WTC11 (cell line): ENCODE results near the gene ANGPTL1. TPM values are rescaled to one million over a fixed set of nuclear protein-coding genes. Genes with fewer than 3 reads are reported as not detected.

ENCODE experiments used
- ATAC-seq: fragments of 200-7000 bp; cut with Tn5 transposase; 2 replicates; pipeline ENCODE4 v1.10.0; 2021; ENCODE audit warnings: mild to moderate bottlenecking, moderate library complexity
- CTCF ChIA-PET: fragments of 300-600 bp; sonication (Branson Sonifier 250); formaldehyde crosslinking; loops from one replicate; lab custom pipeline; 2021; ENCODE audit warnings: antibody characterized with exemption; lab: Charles Lee
- POLR2A ChIA-PET: fragments of 350-600 bp; sonication (Branson Sonifier 250); formaldehyde crosslinking; loops from one replicate; lab custom pipeline; 2021; ENCODE audit warnings: antibody characterized with exemption; lab: Charles Lee
- DNase-seq: peaks from one replicate; pipeline ENCODE4 v3.0.0; 2021; ENCODE audit warnings: low spot score
- H3K27ac Mint-ChIP-seq: 2 replicates; pipeline ENCODE4 v1.8.0; 2021; ENCODE audit warnings: mixed read lengths
- H3K27me3 Mint-ChIP-seq: 2 replicates; pipeline ENCODE4 v1.8.0; 2021; ENCODE audit warnings: low read depth, mild to moderate bottlenecking, moderate library complexity, mixed read lengths
- H3K36me3 Mint-ChIP-seq: 2 replicates; pipeline ENCODE4 v1.8.0; 2021; ENCODE audit warnings: mixed read lengths
- H3K4me1 Mint-ChIP-seq: 2 replicates; pipeline ENCODE4 v1.8.0; 2022; ENCODE audit warnings: mixed read lengths
- H3K4me3 Mint-ChIP-seq: 2 replicates; pipeline ENCODE4 v1.8.0; 2021; ENCODE audit warnings: mild to moderate bottlenecking, moderate library complexity, mixed read lengths
- H3K9me3 Mint-ChIP-seq: 2 replicates; pipeline ENCODE4 v1.8.0; 2021; ENCODE audit warnings: mixed read lengths
- E2F5 ChIP-seq: sonication (generic); formaldehyde crosslinking; IDR thresholded peaks from 2 replicates; pipeline ENCODE4 v1.8.1; 2022; ENCODE audit warnings: mild to moderate bottlenecking, moderate library complexity, missing genetic modification reagents
- ELF4 ChIP-seq: sonication (generic); formaldehyde crosslinking; IDR thresholded peaks from 2 replicates; pipeline ENCODE4 v1.8.1; 2022; ENCODE audit warnings: low read depth, mild to moderate bottlenecking, moderate library complexity, missing genetic modification reagents
- EMX1 ChIP-seq: fragments of 250-450 bp; sonication (Bioruptor Pico); IDR thresholded peaks from 2 replicates; pipeline ENCODE4 v1.8.0; 2021; ENCODE audit warnings: mild to moderate bottlenecking
- GTF2I ChIP-seq: fragments of 250-450 bp; sonication (Bioruptor Pico); conservative IDR thresholded peaks from 2 replicates; pipeline ENCODE4 v1.4.0; 2021; ENCODE audit warnings: mild to moderate bottlenecking
- HMGA2 ChIP-seq: fragments of 250-450 bp; sonication (Bioruptor Pico); IDR thresholded peaks from 2 replicates; pipeline ENCODE4 v1.4.0; 2021; ENCODE audit warnings: mild to moderate bottlenecking, moderate library complexity
- MLX ChIP-seq: sonication (generic); formaldehyde crosslinking; IDR thresholded peaks from 2 replicates; pipeline ENCODE4 v1.8.1; 2023; ENCODE audit warnings: mild to moderate bottlenecking, missing genetic modification reagents, moderate library complexity
- NR2C2 ChIP-seq: sonication (generic); formaldehyde crosslinking; IDR thresholded peaks from 2 replicates; pipeline ENCODE4 v1.8.0; 2022; ENCODE audit warnings: mild to moderate bottlenecking, missing genetic modification reagents
- OVOL2 ChIP-seq: fragments of 250-450 bp; sonication (Bioruptor Pico); IDR thresholded peaks from 2 replicates; pipeline ENCODE4 v1.9.0; 2021; ENCODE audit warnings: mild to moderate bottlenecking, borderline replicate concordance
- TCF7 ChIP-seq: sonication (generic); formaldehyde crosslinking; IDR thresholded peaks from 2 replicates; pipeline ENCODE4 v1.8.0; 2022; ENCODE audit warnings: mild to moderate bottlenecking, low read depth, missing genetic modification reagents, moderate library complexity
- TEAD4 ChIP-seq: sonication (generic); formaldehyde crosslinking; IDR thresholded peaks from 2 replicates; pipeline ENCODE4 v1.8.0; 2022; ENCODE audit warnings: mild to moderate bottlenecking, missing genetic modification reagents
- TP53 ChIP-seq: sonication (generic); formaldehyde crosslinking; IDR thresholded peaks from 2 replicates; pipeline ENCODE4 v1.8.1; 2023; ENCODE audit warnings: mild to moderate bottlenecking, missing genetic modification reagents
- ZNF416 ChIP-seq: fragments of 250-450 bp; sonication (Bioruptor Pico); IDR thresholded peaks from 2 replicates; pipeline ENCODE4 v1.9.0; 2021; ENCODE audit warnings: mild to moderate bottlenecking, inconsistent platforms
- ZSCAN18 ChIP-seq: fragments of 250-450 bp; sonication (Bioruptor Pico); IDR thresholded peaks from 2 replicates; pipeline ENCODE4 v2.1.2; 2022; ENCODE audit warnings: mild to moderate bottlenecking, moderate library complexity
- total RNA-seq: library from RNA; stranded (reverse); gene quantifications from 3 replicates; pipeline ENCODE4 v1.2.3, GENCODE V29; 2021
- TF ChIP-seq, protein P1 (sequence below): sonication (generic); formaldehyde crosslinking; IDR thresholded peaks from 2 replicates; pipeline ENCODE4 v1.8.0; 2022; ENCODE audit warnings: missing genetic modification reagents
- TF ChIP-seq, protein P2 (sequence below): sonication (generic); formaldehyde crosslinking; IDR thresholded peaks from 2 replicates; pipeline ENCODE4 v1.8.1; 2022; ENCODE audit warnings: low read depth, mild to moderate bottlenecking, moderate library complexity, missing genetic modification reagents, borderline replicate concordance
- TF ChIP-seq, protein P3 (sequence below): sonication (generic); formaldehyde crosslinking; IDR thresholded peaks from 2 replicates; pipeline ENCODE4 v1.8.1; 2022; ENCODE audit warnings: missing genetic modification reagents, borderline replicate concordance
- TF ChIP-seq, protein P4 (sequence below): sonication (generic); formaldehyde crosslinking; IDR thresholded peaks from 2 replicates; pipeline ENCODE4 v1.8.0; 2023; ENCODE audit warnings: missing genetic modification reagents
- TF ChIP-seq, protein P5 (sequence below): sonication (generic); formaldehyde crosslinking; IDR thresholded peaks from 2 replicates; pipeline ENCODE4 v1.8.0; 2023; ENCODE audit warnings: missing genetic modification reagents, mild to moderate bottlenecking, borderline replicate concordance
- TF ChIP-seq, protein P6 (sequence below): fragments of 250-450 bp; sonication (Bioruptor Pico); conservative IDR thresholded peaks from 2 replicates; pipeline ENCODE4 v1.9.0; 2021; ENCODE audit warnings: mild to moderate bottlenecking

The ANGPTL1 gene
- total RNA-seq, 1 experiment from 2014 or later, result not detected

- TF ChIP-seq ZNF416 (CRISPR knock-in tag) (no peak), TEAD4 (CRISPR knock-in tag) (no peak), ELF4 (no peak), TCF7 (no peak), GTF2I (no peak)
- TF ChIP-seq, protein P1, sequence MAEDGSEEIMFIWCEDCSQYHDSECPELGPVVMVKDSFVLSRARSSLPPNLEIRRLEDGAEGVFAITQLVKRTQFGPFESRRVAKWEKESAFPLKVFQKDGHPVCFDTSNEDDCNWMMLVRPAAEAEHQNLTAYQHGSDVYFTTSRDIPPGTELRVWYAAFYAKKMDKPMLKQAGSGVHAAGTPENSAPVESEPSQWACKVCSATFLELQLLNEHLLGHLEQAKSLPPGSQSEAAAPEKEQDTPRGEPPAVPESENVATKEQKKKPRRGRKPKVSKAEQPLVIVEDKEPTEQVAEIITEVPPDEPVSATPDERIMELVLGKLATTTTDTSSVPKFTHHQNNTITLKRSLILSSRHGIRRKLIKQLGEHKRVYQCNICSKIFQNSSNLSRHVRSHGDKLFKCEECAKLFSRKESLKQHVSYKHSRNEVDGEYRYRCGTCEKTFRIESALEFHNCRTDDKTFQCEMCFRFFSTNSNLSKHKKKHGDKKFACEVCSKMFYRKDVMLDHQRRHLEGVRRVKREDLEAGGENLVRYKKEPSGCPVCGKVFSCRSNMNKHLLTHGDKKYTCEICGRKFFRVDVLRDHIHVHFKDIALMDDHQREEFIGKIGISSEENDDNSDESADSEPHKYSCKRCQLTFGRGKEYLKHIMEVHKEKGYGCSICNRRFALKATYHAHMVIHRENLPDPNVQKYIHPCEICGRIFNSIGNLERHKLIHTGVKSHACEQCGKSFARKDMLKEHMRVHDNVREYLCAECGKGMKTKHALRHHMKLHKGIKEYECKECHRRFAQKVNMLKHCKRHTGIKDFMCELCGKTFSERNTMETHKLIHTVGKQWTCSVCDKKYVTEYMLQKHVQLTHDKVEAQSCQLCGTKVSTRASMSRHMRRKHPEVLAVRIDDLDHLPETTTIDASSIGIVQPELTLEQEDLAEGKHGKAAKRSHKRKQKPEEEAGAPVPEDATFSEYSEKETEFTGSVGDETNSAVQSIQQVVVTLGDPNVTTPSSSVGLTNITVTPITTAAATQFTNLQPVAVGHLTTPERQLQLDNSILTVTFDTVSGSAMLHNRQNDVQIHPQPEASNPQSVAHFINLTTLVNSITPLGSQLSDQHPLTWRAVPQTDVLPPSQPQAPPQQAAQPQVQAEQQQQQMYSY (CRISPR knock-in tag), result no peak
- TF ChIP-seq, protein P2, sequence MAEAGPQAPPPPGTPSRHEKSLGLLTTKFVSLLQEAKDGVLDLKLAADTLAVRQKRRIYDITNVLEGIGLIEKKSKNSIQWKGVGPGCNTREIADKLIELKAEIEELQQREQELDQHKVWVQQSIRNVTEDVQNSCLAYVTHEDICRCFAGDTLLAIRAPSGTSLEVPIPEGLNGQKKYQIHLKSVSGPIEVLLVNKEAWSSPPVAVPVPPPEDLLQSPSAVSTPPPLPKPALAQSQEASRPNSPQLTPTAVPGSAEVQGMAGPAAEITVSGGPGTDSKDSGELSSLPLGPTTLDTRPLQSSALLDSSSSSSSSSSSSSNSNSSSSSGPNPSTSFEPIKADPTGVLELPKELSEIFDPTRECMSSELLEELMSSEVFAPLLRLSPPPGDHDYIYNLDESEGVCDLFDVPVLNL (CRISPR knock-in tag), result no peak
- TF ChIP-seq, protein P3, sequence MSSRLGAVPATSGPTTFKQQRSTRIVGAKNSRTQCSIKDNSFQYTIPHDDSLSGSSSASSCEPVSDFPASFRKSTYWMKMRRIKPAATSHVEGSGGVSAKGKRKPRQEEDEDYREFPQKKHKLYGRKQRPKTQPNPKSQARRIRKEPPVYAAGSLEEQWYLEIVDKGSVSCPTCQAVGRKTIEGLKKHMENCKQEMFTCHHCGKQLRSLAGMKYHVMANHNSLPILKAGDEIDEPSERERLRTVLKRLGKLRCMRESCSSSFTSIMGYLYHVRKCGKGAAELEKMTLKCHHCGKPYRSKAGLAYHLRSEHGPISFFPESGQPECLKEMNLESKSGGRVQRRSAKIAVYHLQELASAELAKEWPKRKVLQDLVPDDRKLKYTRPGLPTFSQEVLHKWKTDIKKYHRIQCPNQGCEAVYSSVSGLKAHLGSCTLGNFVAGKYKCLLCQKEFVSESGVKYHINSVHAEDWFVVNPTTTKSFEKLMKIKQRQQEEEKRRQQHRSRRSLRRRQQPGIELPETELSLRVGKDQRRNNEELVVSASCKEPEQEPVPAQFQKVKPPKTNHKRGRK (CRISPR knock-in tag), result no peak
Measured at GRCh38 chr1:178867670-178868069, 3.2 kb downstream of the ANGPTL1 start (continued).

GRCh38 chr1:178864326-178864725 lies 6.6 kb downstream of the ANGPTL1 start:
- Mint-ChIP-seq H3K27me3 (no peaks in the 10 kb centered on the region), H3K27ac (no peak overlapping the region)
- ATAC-seq, result no peak
- TF ChIP-seq HMGA2 (no peak), ZSCAN18 (no peak), ELF4 (no peak), E2F5 (CRISPR knock-in tag) (no peak), NR2C2 (CRISPR knock-in tag) (no peak), GTF2I (no peak), TP53 (CRISPR knock-in tag) (no peak), OVOL2 (CRISPR knock-in tag) (no peak), MLX (CRISPR knock-in tag) (no peak), EMX1 (CRISPR knock-in tag) (no peak)
- TF ChIP-seq, protein P4, sequence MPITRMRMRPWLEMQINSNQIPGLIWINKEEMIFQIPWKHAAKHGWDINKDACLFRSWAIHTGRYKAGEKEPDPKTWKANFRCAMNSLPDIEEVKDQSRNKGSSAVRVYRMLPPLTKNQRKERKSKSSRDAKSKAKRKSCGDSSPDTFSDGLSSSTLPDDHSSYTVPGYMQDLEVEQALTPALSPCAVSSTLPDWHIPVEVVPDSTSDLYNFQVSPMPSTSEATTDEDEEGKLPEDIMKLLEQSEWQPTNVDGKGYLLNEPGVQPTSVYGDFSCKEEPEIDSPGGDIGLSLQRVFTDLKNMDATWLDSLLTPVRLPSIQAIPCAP (CRISPR knock-in tag), result no peak
- TF ChIP-seq, protein P5, sequence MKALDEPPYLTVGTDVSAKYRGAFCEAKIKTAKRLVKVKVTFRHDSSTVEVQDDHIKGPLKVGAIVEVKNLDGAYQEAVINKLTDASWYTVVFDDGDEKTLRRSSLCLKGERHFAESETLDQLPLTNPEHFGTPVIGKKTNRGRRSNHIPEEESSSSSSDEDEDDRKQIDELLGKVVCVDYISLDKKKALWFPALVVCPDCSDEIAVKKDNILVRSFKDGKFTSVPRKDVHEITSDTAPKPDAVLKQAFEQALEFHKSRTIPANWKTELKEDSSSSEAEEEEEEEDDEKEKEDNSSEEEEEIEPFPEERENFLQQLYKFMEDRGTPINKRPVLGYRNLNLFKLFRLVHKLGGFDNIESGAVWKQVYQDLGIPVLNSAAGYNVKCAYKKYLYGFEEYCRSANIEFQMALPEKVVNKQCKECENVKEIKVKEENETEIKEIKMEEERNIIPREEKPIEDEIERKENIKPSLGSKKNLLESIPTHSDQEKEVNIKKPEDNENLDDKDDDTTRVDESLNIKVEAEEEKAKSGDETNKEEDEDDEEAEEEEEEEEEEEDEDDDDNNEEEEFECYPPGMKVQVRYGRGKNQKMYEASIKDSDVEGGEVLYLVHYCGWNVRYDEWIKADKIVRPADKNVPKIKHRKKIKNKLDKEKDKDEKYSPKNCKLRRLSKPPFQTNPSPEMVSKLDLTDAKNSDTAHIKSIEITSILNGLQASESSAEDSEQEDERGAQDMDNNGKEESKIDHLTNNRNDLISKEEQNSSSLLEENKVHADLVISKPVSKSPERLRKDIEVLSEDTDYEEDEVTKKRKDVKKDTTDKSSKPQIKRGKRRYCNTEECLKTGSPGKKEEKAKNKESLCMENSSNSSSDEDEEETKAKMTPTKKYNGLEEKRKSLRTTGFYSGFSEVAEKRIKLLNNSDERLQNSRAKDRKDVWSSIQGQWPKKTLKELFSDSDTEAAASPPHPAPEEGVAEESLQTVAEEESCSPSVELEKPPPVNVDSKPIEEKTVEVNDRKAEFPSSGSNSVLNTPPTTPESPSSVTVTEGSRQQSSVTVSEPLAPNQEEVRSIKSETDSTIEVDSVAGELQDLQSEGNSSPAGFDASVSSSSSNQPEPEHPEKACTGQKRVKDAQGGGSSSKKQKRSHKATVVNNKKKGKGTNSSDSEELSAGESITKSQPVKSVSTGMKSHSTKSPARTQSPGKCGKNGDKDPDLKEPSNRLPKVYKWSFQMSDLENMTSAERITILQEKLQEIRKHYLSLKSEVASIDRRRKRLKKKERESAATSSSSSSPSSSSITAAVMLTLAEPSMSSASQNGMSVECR (CRISPR knock-in tag), result no peak
- TF ChIP-seq, protein P6, sequence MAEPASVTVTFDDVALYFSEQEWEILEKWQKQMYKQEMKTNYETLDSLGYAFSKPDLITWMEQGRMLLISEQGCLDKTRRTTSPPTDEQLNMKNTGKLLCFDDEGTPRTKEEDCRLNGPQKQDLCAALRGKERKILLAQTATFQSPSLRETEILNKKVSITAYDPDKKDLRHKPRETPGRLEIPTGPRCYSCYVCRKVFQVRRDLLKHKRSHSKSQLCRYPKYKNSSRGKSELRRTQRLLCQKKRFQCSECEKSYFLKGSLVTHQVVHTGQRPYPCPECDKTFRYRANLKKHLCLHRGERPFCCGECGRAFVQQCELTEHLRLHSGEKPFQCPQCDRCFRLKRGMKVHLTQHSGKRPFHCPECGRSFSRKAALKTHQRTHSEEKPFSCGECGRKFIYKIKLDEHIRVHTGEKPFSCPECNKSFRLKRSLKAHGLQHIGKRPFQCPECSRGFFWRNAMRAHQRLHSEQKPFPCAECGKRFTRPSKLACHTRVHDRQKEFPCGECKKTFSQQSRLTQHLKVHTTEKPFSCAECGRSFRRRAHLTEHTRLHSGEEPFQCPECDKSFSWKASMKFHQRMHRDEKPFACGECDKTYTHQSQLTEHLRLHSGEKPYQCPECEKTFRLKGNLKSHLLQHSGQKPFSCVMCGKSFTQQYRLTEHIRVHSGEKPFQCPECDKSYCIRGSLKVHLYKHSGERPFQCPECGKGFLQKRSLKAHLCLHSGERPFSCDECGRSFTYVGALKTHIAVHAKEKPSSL (CRISPR knock-in tag), result no peak

More at GRCh38 chr1:178864326-178864725, 6.6 kb downstream of the ANGPTL1 start:
- POLR2A ChIA-PET, result no interaction called here
- no peaks in the 10 kb centered on the region for H3K36me3 Mint-ChIP-seq
- peaks cover 10% of the 10 kb centered on the region for H3K4me1 Mint-ChIP-seq
- no peaks in the 10 kb centered on the region for H3K9me3 Mint-ChIP-seq
- H3K4me3 Mint-ChIP-seq, result no peak overlapping the region
- CTCF ChIA-PET, result no interaction called here
- DNase-seq, result no peak
